ENCODE results near the gene UGT1A9. TPM values are rescaled to one million over a fixed set of nuclear protein-coding genes. Genes with fewer than 3 reads are reported as not detected.

The UGT1A9 gene
- total RNA-seq, 1 experiment from 2014 or later, result not detected

- Histone ChIP-seq H3K9ac (ENCODE audit: extremely low read depth, insufficient read length, low read length) (no peak overlapping the region), H3K14ac (ENCODE audit: insufficient read depth, low read length) (no peak overlapping the region; the same call in 1 of the 2 replicates), H3K18ac (ENCODE audit: insufficient read length, low read depth, low read length) (no peak overlapping the region), H3K4ac (ENCODE audit: low read depth, low read length) (no peak overlapping the region), H2BK5ac (ENCODE audit: insufficient read length, low read length) (no peak overlapping the region), H3K9me3 (ENCODE audit: control insufficient read depth, low read depth, low read length) (no peaks in the 10 kb centered on the region), H4K20me1 (ENCODE audit: control insufficient read depth, insufficient read depth, insufficient read length) (no peaks in the 10 kb centered on the region), H2BK12ac (ENCODE audit: insufficient read length, low read depth, low read length) (no peak overlapping the region), H4K8ac (replicated peaks; ENCODE audit: insufficient read length, low read depth, low read length) (no peak overlapping the region), H3K56ac (ENCODE audit: insufficient read length, low read depth, low read length) (no peak overlapping the region), H2BK20ac (ENCODE audit: low read depth, low read length, poor library complexity, severe bottlenecking) (no peak overlapping the region), H4K5ac (ENCODE audit: insufficient read length, low read depth, low read length) (no peak overlapping the region), H2AFZ (ENCODE audit: low read length) (no peak overlapping the region), H3K4me1 (ENCODE audit: insufficient read depth, low read length) (no peaks in the 10 kb centered on the region), H3K79me2 (ENCODE audit: insufficient read depth, low read length) (no peaks in the 10 kb centered on the region), H3K79me1 (ENCODE audit: insufficient read depth, low read depth, low read length, poor library complexity, severe bottlenecking) (no peaks in the 10 kb centered on the region), H2BK120ac (ENCODE audit: low read depth, low read length, poor library complexity, severe bottlenecking) (no peak overlapping the region), H3K27me3 (ENCODE audit: insufficient read depth, low read length) (no peaks in the 10 kb centered on the region), H3K27ac (ENCODE audit: insufficient read length, low read depth, low read length) (no peak overlapping the region), H3T11ph (ENCODE audit: low read length) (no peak overlapping the region), H2BK15ac (ENCODE audit: low read depth, low read length) (no peak overlapping the region), H4K91ac (ENCODE audit: insufficient read length, low read depth, low read length) (no peak overlapping the region), H2AK5ac (ENCODE audit: insufficient read length, low read length) (no peak overlapping the region), H3K23ac (ENCODE audit: insufficient read length, low read depth, low read length) (no peak overlapping the region), H3K23me2 (ENCODE audit: insufficient read length, low read depth, low read length, poor library complexity, severe bottlenecking) (no peaks in the 10 kb centered on the region), H3K4me2 (ENCODE audit: insufficient read depth, insufficient read length, low read length) (no peak overlapping the region)
- DNase-seq, result peak; percentile 23
- Mint-ChIP-seq H3K27ac (no peak overlapping the region), H3K4me1 (no peaks in the 10 kb centered on the region), H3K27me3 (ENCODE audit: low read depth) (peaks cover 10% of the 10 kb centered on the region), H3K9me3 (peaks cover 3 to 5% of the 10 kb centered on the region in 2 experiments; a peak in 2 of 5 replicates), H3K4me3 (no peak overlapping the region), H3K36me3 (ENCODE audit: insufficient read depth in 1 of 3, low read depth in 3 of 3) (no peaks in the 10 kb centered on the region; a peak in 1 of 7 replicates)
- no CpG with 5 or more reads among the region's 7 CpGs for WGBS (ENCODE audit: extremely low coverage, insufficient read length, low lambda C conversion rate)
- TF ChIP-seq, protein P1, sequence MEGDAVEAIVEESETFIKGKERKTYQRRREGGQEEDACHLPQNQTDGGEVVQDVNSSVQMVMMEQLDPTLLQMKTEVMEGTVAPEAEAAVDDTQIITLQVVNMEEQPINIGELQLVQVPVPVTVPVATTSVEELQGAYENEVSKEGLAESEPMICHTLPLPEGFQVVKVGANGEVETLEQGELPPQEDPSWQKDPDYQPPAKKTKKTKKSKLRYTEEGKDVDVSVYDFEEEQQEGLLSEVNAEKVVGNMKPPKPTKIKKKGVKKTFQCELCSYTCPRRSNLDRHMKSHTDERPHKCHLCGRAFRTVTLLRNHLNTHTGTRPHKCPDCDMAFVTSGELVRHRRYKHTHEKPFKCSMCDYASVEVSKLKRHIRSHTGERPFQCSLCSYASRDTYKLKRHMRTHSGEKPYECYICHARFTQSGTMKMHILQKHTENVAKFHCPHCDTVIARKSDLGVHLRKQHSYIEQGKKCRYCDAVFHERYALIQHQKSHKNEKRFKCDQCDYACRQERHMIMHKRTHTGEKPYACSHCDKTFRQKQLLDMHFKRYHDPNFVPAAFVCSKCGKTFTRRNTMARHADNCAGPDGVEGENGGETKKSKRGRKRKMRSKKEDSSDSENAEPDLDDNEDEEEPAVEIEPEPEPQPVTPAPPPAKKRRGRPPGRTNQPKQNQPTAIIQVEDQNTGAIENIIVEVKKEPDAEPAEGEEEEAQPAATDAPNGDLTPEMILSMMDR (conservative IDR thresholded peaks at IDR 0.05), result no peak
These were observed 117.9 kb downstream of the UGT1A9 start for GRCh38 chr2:233789554-233789953.

All from H9 (cell line).